Endothelial cell of umbilical vein (primary cell): Measurements from ENCODE around the gene GRK6.

ENCODE experiments used
- POLR2AphosphoS5 ChIP-seq: IDR thresholded peaks from 2 replicates; pipeline ENCODE4 v1.6.1; 2012; ENCODE audit warnings: low read depth, mild to moderate bottlenecking, control low read depth, low read length, moderate library complexity; ENCODE audit not compliant: insufficient read depth
- TF ChIP-seq, protein P1 (sequence below), 2 donors: IDR thresholded peaks; 1 replicate in 1 of 2; 2 replicates in 1 of 2; pipeline ENCODE4 v1.5.1; 2011; ENCODE audit warnings: low read length in 2 of 2, mild to moderate bottlenecking in 2 of 2, moderate library complexity in 2 of 2, control low read depth in 1 of 2, inconsistent platforms in 1 of 2, low read depth in 1 of 2; ENCODE audit not compliant: insufficient read depth in 1 of 2; ENCODE audit errors: extremely low read depth in 1 of 2

DNA sequence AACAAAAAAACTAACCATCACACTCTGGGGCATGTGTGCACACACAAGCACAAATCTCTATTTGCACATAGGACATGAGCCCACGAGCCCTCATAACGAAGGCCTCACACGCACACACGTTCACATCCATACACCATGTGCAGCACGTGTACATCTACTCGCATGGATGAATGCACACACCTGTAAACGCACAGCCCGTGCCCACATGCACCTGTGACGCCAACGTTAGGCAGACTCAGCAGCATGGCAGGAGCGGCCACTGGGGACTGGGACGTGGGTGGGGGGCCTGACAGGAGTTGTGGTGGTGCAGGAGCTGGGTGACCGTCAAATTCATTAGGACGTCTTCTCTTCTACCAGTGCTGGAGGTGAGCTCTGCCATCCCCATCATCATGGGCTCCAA is 39.1 kb upstream of the GRK6 start:
- TF ChIP-seq, protein P1, sequence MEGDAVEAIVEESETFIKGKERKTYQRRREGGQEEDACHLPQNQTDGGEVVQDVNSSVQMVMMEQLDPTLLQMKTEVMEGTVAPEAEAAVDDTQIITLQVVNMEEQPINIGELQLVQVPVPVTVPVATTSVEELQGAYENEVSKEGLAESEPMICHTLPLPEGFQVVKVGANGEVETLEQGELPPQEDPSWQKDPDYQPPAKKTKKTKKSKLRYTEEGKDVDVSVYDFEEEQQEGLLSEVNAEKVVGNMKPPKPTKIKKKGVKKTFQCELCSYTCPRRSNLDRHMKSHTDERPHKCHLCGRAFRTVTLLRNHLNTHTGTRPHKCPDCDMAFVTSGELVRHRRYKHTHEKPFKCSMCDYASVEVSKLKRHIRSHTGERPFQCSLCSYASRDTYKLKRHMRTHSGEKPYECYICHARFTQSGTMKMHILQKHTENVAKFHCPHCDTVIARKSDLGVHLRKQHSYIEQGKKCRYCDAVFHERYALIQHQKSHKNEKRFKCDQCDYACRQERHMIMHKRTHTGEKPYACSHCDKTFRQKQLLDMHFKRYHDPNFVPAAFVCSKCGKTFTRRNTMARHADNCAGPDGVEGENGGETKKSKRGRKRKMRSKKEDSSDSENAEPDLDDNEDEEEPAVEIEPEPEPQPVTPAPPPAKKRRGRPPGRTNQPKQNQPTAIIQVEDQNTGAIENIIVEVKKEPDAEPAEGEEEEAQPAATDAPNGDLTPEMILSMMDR (IDR thresholded peaks at IDR 0.05; ENCODE audit: extremely low read depth in 1 of 2, insufficient read depth in 1 of 2, low read depth in 1 of 2, low read length in 2 of 2): no peak
- TF ChIP-seq POLR2AphosphoS5: no peak
